ENCODE measurements around the gene IMPA2.

GRCh38 chr18:12029786-12030584, 48.7 kb downstream of the IMPA2 start:
- TF ChIP-seq CTCF (IDR thresholded peaks at IDR 0.05) (no peak), POLR2A (IDR thresholded peaks at IDR 0.05) (no peak)

Data from right lobe of liver (tissue), 4 donors.